K562 (cell line): ENCODE measurements around the gene LAMTOR5. TPM values are rescaled to one million over a fixed set of nuclear protein-coding genes. Genes with fewer than 3 reads are reported as not detected.

ENCODE experiments used
- CTBP1 ChIP-seq: fragments of 450-650 bp; IDR thresholded peaks from 2 replicates; pipeline ENCODE4 v1.6.1; 2016; ENCODE audit warnings: borderline replicate concordance
- DIDO1 ChIP-seq: fragments of 450-650 bp; IDR thresholded peaks from 2 replicates; pipeline ENCODE4 v1.6.1; 2016; ENCODE audit warnings: low read depth, missing biosample characterization, missing genetic modification characterization
- GTF2E2 ChIP-seq: fragments of 200-800 bp; sonication (Bioruptor generic); IDR thresholded peaks from 2 replicates; pipeline ENCODE4 v1.6.1; 2016; ENCODE audit warnings: missing genetic modification characterization, missing compliant biosample characterization
- MCM2 ChIP-seq: fragments of 450-650 bp; IDR thresholded peaks from 2 replicates; pipeline ENCODE4 v1.6.1; 2017; ENCODE audit warnings: low read depth, mild to moderate bottlenecking
- MIER1 ChIP-seq: fragments of 450-650 bp; IDR thresholded peaks from 2 replicates; pipeline ENCODE4 v1.6.1; 2016; ENCODE audit warnings: antibody characterized with exemption, mild to moderate bottlenecking, low read depth
- SIN3B ChIP-seq: fragments of 450-650 bp; IDR thresholded peaks from 2 replicates; pipeline ENCODE4 v1.6.1; 2017; ENCODE audit warnings: low read depth, mild to moderate bottlenecking, moderate library complexity
- SNIP1 ChIP-seq: fragments of 450-650 bp; IDR thresholded peaks from 2 replicates; pipeline ENCODE4 v1.7.1; 2017; ENCODE audit warnings: low read depth, mild to moderate bottlenecking
- SNRNP70 ChIP-seq: fragments of 200-400 bp; formaldehyde crosslinking; optimal IDR thresholded peaks from 2 replicates; pipeline ENCODE3; 2017; ENCODE audit warnings: low read depth, low read length
- SP2 ChIP-seq: IDR thresholded peaks from 2 replicates; pipeline ENCODE4 v1.6.1; 2011; ENCODE audit warnings: mild to moderate bottlenecking, low read depth, low read length, moderate library complexity; ENCODE audit not compliant: poor library complexity, severe bottlenecking; ENCODE audit errors: extremely low read depth
- USF2 ChIP-seq: sonication (generic); formaldehyde crosslinking; IDR thresholded peaks from 2 replicates; pipeline ENCODE4 v1.5.0; 2020; ENCODE audit warnings: missing genetic modification reagents
- VEZF1 ChIP-seq: fragments of 200-800 bp; sonication (Bioruptor generic); IDR thresholded peaks from 2 replicates; pipeline ENCODE4 v1.6.1; 2017; ENCODE audit warnings: missing genetic modification characterization, missing compliant biosample characterization
- ZBTB5 ChIP-seq: fragments of 450-650 bp; IDR thresholded peaks from 2 replicates; pipeline ENCODE4 v1.6.1; 2017; ENCODE audit warnings: antibody characterized with exemption
- ZNF696 ChIP-seq: fragments of 250-450 bp; sonication (Bioruptor Pico); conservative IDR thresholded peaks from 2 replicates; pipeline ENCODE4 v1.4.0; 2020; ENCODE audit warnings: mild to moderate bottlenecking, moderate library complexity
- polyA plus RNA-seq, 8 experiments: library from polyadenylated mRNA; depleted of rRNA in 4 of 8; stranded (reverse) in 5 of 8; unstranded in 3 of 8; fragments of >200 nt; fragmentation: Nextera tagmentation in 2 of 8; fragmentation: Illumina TruSeq in 1 of 8; extraction: Ambion mirVana in 2 of 8; extraction: Trizol in 1 of 8; gene quantifications; 2 replicates each; pipeline versions ENCODE4 v1.2.1 to v1.2.3, GENCODE V29; 2011 to 2014; ENCODE audit warnings: inconsistent platforms in 1 of 8, missing spikeins in 1 of 8
- total RNA-seq, 7 experiments: library from RNA; depleted of rRNA in 6 of 7; stranded (reverse); fragments of >200 nt in 6 of 7; fragmentation: Illumina TruSeq in 2 of 7; extraction: Trizol in 2 of 7; gene quantifications; 2 replicates each; pipeline versions ENCODE4 v1.2.1 to v1.2.3, GENCODE V29; 2011 to 2021; ENCODE audit warnings: low replicate concordance in 1 of 7
- TF ChIP-seq, protein P1 (sequence below), 2 experiments: fragments of 450-650 bp; IDR thresholded peaks; 2 replicates each; pipeline ENCODE4 v1.6.1; 2016; ENCODE audit warnings: mild to moderate bottlenecking in 2 of 2, borderline replicate concordance in 1 of 2, low read depth in 1 of 2, moderate library complexity in 1 of 2
- TF ChIP-seq, protein P2 (sequence below): fragments of 450-650 bp; formaldehyde crosslinking; IDR thresholded peaks from 2 replicates; pipeline ENCODE4 v1.4.0; 2022; ENCODE audit warnings: mild to moderate bottlenecking, moderate library complexity

LAMTOR5 gene
- total and polyA plus RNA-seq, 9 of the 15 experiments (the other 6 are each of a cell fraction or from before 2014, with no cell fraction given), result 118 to 712 (median 241) TPM

GRCh38 chr1:110433803-110434202 is 26.3 kb upstream of the LAMTOR5 start (continued):
- TF ChIP-seq VEZF1 (CRISPR knock-in tag), result peak; percentile 76
- TF ChIP-seq USF2 (CRISPR knock-in tag), result no peak
- TF ChIP-seq CTBP1, result no peak
- no peak for TF ChIP-seq DIDO1 (tag)
- TF ChIP-seq SNRNP70, result no peak
- no peak for TF ChIP-seq ZNF696 (CRISPR knock-in tag)
- no peak for TF ChIP-seq SIN3B
- no peak for TF ChIP-seq MIER1
- TF ChIP-seq ZBTB5, result no peak
- TF ChIP-seq, protein P1, sequence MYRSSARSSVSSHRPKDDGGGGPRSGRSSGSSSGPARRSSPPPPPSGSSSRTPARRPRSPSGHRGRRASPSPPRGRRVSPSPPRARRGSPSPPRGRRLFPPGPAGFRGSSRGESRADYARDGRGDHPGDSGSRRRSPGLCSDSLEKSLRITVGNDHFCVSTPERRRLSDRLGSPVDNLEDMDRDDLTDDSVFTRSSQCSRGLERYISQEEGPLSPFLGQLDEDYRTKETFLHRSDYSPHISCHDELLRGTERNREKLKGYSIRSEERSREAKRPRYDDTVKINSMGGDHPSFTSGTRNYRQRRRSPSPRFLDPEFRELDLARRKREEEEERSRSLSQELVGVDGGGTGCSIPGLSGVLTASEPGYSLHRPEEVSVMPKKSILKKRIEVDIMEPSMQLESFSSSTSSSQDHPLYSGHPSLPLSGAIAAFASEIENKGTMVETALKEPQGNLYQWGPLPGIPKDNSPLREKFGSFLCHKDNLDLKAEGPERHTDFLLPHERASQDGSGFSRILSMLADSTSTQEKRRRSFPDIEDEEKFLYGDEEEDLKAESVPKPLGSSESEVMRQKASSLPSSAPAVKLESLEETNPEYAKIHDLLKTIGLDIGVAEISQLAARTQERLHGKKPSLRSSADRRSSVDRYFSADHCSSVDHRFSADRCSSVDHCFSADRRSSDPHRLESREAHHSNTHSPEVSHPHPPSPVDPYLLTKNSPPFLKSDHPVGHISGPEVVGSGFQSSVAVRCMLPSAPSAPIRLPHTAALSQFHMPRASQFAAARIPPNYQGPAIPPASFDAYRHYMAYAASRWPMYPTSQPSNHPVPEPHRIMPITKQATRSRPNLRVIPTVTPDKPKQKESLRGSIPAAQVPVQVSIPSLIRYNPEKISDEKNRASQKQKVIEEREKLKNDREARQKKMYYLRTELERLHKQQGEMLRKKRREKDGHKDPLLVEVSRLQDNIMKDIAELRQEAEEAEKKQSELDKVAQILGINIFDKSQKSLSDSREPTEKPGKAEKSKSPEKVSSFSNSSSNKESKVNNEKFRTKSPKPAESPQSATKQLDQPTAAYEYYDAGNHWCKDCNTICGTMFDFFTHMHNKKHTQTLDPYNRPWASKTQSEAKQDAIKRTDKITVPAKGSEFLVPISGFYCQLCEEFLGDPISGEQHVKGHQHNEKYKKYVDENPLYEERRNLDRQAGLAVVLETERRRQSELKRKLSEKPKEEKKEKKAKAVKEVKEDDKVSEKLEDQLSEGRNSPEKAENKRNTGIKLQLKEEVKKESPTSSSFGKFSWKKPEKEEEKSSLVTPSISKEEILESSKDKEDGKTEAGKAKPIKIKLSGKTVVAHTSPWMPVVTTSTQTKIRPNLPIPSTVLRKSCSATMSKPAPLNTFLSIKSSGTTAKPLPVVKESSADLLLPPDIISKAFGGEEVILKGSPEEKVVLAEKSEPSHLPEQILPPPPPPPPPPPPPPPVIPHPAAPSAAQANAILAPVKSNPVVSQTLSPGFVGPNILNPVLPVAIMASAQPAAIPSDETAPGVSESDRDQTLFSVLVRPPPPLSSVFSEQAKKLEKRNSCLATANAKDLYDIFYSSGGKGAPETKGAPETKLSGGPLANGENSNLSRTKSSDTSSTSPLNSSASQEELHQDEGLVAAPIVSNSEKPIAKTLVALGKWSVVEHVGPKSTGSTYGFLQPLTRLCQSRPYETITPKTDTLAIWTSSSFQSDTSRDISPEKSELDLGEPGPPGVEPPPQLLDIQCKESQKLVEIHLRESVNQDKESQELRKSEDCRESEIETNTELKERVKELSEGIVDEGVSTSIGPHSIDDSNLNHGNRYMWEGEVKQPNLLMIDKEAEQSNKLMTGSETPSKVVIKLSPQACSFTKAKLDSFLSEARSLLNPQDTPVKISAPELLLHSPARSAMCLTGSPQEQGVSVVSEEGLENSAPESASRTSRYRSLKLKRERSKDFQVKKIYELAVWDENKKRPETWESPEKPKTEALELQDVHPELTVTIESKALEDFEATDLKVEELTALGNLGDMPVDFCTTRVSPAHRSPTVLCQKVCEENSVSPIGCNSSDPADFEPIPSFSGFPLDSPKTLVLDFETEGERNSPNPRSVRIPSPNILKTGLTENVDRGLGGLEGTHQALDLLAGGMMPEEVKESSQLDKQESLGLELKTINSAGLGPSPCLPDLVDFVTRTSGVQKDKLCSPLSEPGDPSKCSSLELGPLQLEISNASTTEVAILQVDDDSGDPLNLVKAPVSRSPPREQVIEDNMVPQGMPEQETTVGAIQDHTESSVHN (IDR thresholded peaks at IDR 0.05; ENCODE audit: borderline replicate concordance in 1 of 2, low read depth in 1 of 2), result no peak
- no peak for TF ChIP-seq GTF2E2 (tag)
- TF ChIP-seq SNIP1, result no peak
- TF ChIP-seq, protein P2, sequence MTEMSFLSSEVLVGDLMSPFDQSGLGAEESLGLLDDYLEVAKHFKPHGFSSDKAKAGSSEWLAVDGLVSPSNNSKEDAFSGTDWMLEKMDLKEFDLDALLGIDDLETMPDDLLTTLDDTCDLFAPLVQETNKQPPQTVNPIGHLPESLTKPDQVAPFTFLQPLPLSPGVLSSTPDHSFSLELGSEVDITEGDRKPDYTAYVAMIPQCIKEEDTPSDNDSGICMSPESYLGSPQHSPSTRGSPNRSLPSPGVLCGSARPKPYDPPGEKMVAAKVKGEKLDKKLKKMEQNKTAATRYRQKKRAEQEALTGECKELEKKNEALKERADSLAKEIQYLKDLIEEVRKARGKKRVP (CRISPR knock-in tag), result no peak
- TF ChIP-seq MCM2, result no peak
- no peak for TF ChIP-seq SP2
